ENCODE measurements around the gene TECPR2. TPM values are rescaled to one million over a fixed set of nuclear protein-coding genes. Genes with fewer than 3 reads are reported as not detected.
"Not testable (repeated sequence)": the region's sequence is repeated elsewhere in the genome, so short reads cannot be mapped to it uniquely, and the experiment has no call there.

The TECPR2 gene
- total RNA-seq, 1 experiment from 2014 or later = 11.2 TPM

GRCh38 chr14:102509746-102510615 is 147.2 kb downstream of the TECPR2 start, which contains the start of gene ANKRD9:
ANKRD9 (minus strand) TSS chr14:102509776; CDS start chr14:102507889, 1,887 bp downstream.
- peak; percentile 99 for DNase-seq
- no peaks in the 10 kb centered on the region; the same call in 1 of the 2 replicates for H3K27me3 ChIP-seq (ENCODE audit: control insufficient read depth, insufficient read depth, low read length)
- H3K4me3 ChIP-seq (ENCODE audit: insufficient read depth, low read depth, low read length) = peak within 1 kb of the TSS; percentile 67
- H3K36me3 ChIP-seq (replicated peaks; ENCODE audit: control insufficient read depth, insufficient read depth, low read length) = peaks cover 2% of the 10 kb centered on the region

- peak; percentile 96 for DNase-seq
- Histone ChIP-seq H3K27me3 (ENCODE audit: control insufficient read depth, insufficient read depth, low read length) (no peaks in the 10 kb centered on the region; the same call in 1 of the 2 replicates), H3K4me3 (ENCODE audit: insufficient read depth, low read depth, low read length) (peak overlapping the region; percentile 67), H3K36me3 (replicated peaks; ENCODE audit: control insufficient read depth, insufficient read depth, low read length) (peaks cover 2% of the 10 kb centered on the region)
Observed at GRCh38 chr14:102510616-102511520, 148.1 kb downstream of the TECPR2 start.

- no peak overlapping the region for H3K4me3 ChIP-seq (ENCODE audit: insufficient read depth, low read depth, low read length)
- peaks cover 1% of the 10 kb centered on the region for H3K36me3 ChIP-seq (replicated peaks; ENCODE audit: control insufficient read depth, insufficient read depth, low read length)
- DNase-seq = no peak
- no peaks in the 10 kb centered on the region; the same call in 1 of the 2 replicates for H3K27me3 ChIP-seq (ENCODE audit: control insufficient read depth, insufficient read depth, low read length)
Observed at GRCh38 chr14:102511538-102511937, 148.8 kb downstream of the TECPR2 start.

GRCh38 chr14:102512793-102513300 is 150.1 kb downstream of the TECPR2 start:
- H3K36me3 ChIP-seq (replicated peaks; ENCODE audit: control insufficient read depth, insufficient read depth, low read length) = no peaks in the 10 kb centered on the region; the same call in 1 of the 2 replicates
- H3K4me3 ChIP-seq (ENCODE audit: insufficient read depth, low read depth, low read length) = no peak overlapping the region
- peaks cover 4% of the 10 kb centered on the region; the same call in 1 of the 2 replicates for H3K27me3 ChIP-seq (ENCODE audit: control insufficient read depth, insufficient read depth, low read length)
- DNase-seq = no peak

GRCh38 chr14:102513899-102514772 is 151.4 kb downstream of the TECPR2 start:
- peaks cover 4% of the 10 kb centered on the region for H3K27me3 ChIP-seq (ENCODE audit: control insufficient read depth, insufficient read depth, low read length)
- H3K4me3 ChIP-seq (ENCODE audit: insufficient read depth, low read depth, low read length) = no peak overlapping the region
- H3K36me3 ChIP-seq (replicated peaks; ENCODE audit: control insufficient read depth, insufficient read depth, low read length) = no peaks in the 10 kb centered on the region
- no peak for DNase-seq

- H3K27me3 ChIP-seq (ENCODE audit: control insufficient read depth, insufficient read depth, low read length) = peaks cover 4% of the 10 kb centered on the region
- no peak for DNase-seq
- no peak overlapping the region for H3K4me3 ChIP-seq (ENCODE audit: insufficient read depth, low read depth, low read length)
- no peaks in the 10 kb centered on the region for H3K36me3 ChIP-seq (replicated peaks; ENCODE audit: control insufficient read depth, insufficient read depth, low read length)
Observed at GRCh38 chr14:102514987-102515733, 152.4 kb downstream of the TECPR2 start.

GRCh38 chr14:102516531-102517391 is 154.0 kb downstream of the TECPR2 start:
- Histone ChIP-seq H3K27me3 (ENCODE audit: control insufficient read depth, insufficient read depth, low read length) (peaks cover 4% of the 10 kb centered on the region), H3K36me3 (replicated peaks; ENCODE audit: control insufficient read depth, insufficient read depth, low read length) (no peaks in the 10 kb centered on the region), H3K4me3 (ENCODE audit: insufficient read depth, low read depth, low read length) (peak overlapping the region; percentile 62)
- peak; percentile 98 for DNase-seq

- no peak for DNase-seq
- H3K36me3 ChIP-seq (replicated peaks; ENCODE audit: control insufficient read depth, insufficient read depth, low read length) = no peaks in the 10 kb centered on the region
- peaks cover 4% of the 10 kb centered on the region for H3K27me3 ChIP-seq (ENCODE audit: control insufficient read depth, insufficient read depth, low read length)
- peak overlapping the region; percentile 62 for H3K4me3 ChIP-seq (ENCODE audit: insufficient read depth, low read depth, low read length)
Observed at GRCh38 chr14:102517392-102518062, 154.8 kb downstream of the TECPR2 start.

GRCh38 chr14:102518063-102518648 is 155.4 kb downstream of the TECPR2 start:
- DNase-seq = peak; percentile 44
- Histone ChIP-seq H3K4me3 (ENCODE audit: insufficient read depth, low read depth, low read length) (no peak overlapping the region), H3K36me3 (replicated peaks; ENCODE audit: control insufficient read depth, insufficient read depth, low read length) (no peaks in the 10 kb centered on the region), H3K27me3 (ENCODE audit: control insufficient read depth, insufficient read depth, low read length) (peaks cover 4% of the 10 kb centered on the region)

GRCh38 chr14:102519709-102520108 is 157.0 kb downstream of the TECPR2 start:
- H3K36me3 ChIP-seq (replicated peaks; ENCODE audit: control insufficient read depth, insufficient read depth, low read length); H3K4me3 ChIP-seq (ENCODE audit: insufficient read depth, low read depth, low read length); H3K27me3 ChIP-seq (ENCODE audit: control insufficient read depth, insufficient read depth, low read length); DNase-seq: not testable (repeated sequence)

GRCh38 chr14:102523200-102523568 is 160.4 kb downstream of the TECPR2 start:
- Histone ChIP-seq H3K4me3 (ENCODE audit: insufficient read depth, low read depth, low read length) (no peak overlapping the region), H3K27me3 (ENCODE audit: control insufficient read depth, insufficient read depth, low read length) (no peaks in the 10 kb centered on the region), H3K36me3 (replicated peaks; ENCODE audit: control insufficient read depth, insufficient read depth, low read length) (no peaks in the 10 kb centered on the region)
- no peak for DNase-seq

All from H7 (cell line).